ENCODE results near the gene SOX13. TPM values are rescaled to one million over a fixed set of nuclear protein-coding genes. Genes with fewer than 3 reads are reported as not detected.
"Not testable (repeated sequence)": the region's sequence is repeated elsewhere in the genome, so short reads cannot be mapped to it uniquely, and the experiment has no call there.

The SOX13 gene
- total and polyA plus RNA-seq, 5 donors, result 9.4 to 17.9 (median 11.6) TPM

GRCh38 chr1:204041803-204042505 is 31.0 kb upstream of the SOX13 start:
- ATAC-seq, result no peak
- Histone ChIP-seq H3K27ac (ENCODE audit: low read length) (peak overlapping the region; percentile 57), H3K9me3 (ENCODE audit: control insufficient read depth, low read length) (no peaks in the 10 kb centered on the region), H3K4me3 (ENCODE audit: low read length) (no peak overlapping the region), H3K27me3 (ENCODE audit: control insufficient read depth, insufficient read depth) (no peaks in the 10 kb centered on the region), H3K4me1 (ENCODE audit: control insufficient read depth, insufficient read depth, low read length) (peaks cover 14% of the 10 kb centered on the region)
- intact Hi-C loops (cut with DNase I), result no loop called here
- no peak for DNase-seq
- 58% methylated on average over 10 of the region's 10 CpGs for WGBS

DNA sequence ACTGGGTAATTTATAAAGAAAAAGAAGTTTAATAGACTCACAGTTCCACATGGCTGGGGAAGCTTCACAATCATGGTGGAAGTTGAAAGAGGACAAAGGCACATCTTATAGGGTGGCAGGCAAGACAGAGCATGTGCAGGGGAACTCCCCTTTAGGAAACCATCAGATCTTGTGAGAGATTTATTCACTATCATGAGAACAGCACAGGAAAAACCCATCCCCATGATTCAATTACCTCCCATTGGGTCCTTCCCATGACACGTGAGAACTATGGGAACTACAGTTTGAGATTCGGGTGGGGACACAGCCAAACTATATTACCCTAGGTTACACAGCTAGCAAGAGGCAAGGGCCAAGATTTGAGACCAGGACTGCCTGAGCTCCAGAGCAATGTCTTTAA is 30.4 kb upstream of the SOX13 start:
- no peak overlapping the region for H3K27ac ChIP-seq (ENCODE audit: low read length)
- H3K4me1 ChIP-seq (ENCODE audit: control insufficient read depth, insufficient read depth, low read length), result peaks cover 14% of the 10 kb centered on the region
- no peaks in the 10 kb centered on the region for H3K27me3 ChIP-seq (ENCODE audit: control insufficient read depth, insufficient read depth)
- intact Hi-C loops (cut with DNase I), result no loop called here
- WGBS, result 84% methylated on average over 2 of the region's 2 CpGs
- DNase-seq, result no peak
- ATAC-seq, result no peak
- no peak overlapping the region for H3K4me3 ChIP-seq (ENCODE audit: low read length)
- no peaks in the 10 kb centered on the region for H3K9me3 ChIP-seq (ENCODE audit: control insufficient read depth, low read length)

- peaks cover 14% of the 10 kb centered on the region for H3K4me1 ChIP-seq (ENCODE audit: control insufficient read depth, insufficient read depth, low read length)
- H3K9me3 ChIP-seq (ENCODE audit: control insufficient read depth, low read length), result no peaks in the 10 kb centered on the region
- DNase-seq (no peak), ATAC-seq (no peak)
- intact Hi-C loops (cut with DNase I), result no loop called here
- H3K27ac ChIP-seq (ENCODE audit: low read length), result no peak overlapping the region
- 71% methylated on average over 8 of the region's 8 CpGs for whole genome bisulfite sequencing
- no peaks in the 10 kb centered on the region for H3K27me3 ChIP-seq (ENCODE audit: control insufficient read depth, insufficient read depth)
- no peak overlapping the region for H3K4me3 ChIP-seq (ENCODE audit: low read length)
Observed at GRCh38 chr1:204043680-204044079, 29.2 kb upstream of the SOX13 start.

GRCh38 chr1:204044448-204044847 is 28.5 kb upstream of the SOX13 start:
- Histone ChIP-seq H3K4me3 (ENCODE audit: low read length) (no peak overlapping the region), H3K4me1 (ENCODE audit: control insufficient read depth, insufficient read depth, low read length) (peaks cover 14% of the 10 kb centered on the region), H3K27ac (ENCODE audit: low read length) (no peak overlapping the region), H3K9me3 (ENCODE audit: control insufficient read depth, low read length) (no peaks in the 10 kb centered on the region), H3K27me3 (ENCODE audit: control insufficient read depth, insufficient read depth) (no peaks in the 10 kb centered on the region)
- no peak for DNase-seq
- WGBS, result 63% methylated on average over 1 of the region's 1 CpG
- intact Hi-C loops (cut with DNase I), result no loop called here
- no peak for ATAC-seq

- ATAC-seq (peak; percentile 66 to 90), DNase-seq (peak; percentile 56 to 77 (median 57))
- Histone ChIP-seq H3K27ac (ENCODE audit: low read length) (peak overlapping the region; percentile 30), H3K9me3 (ENCODE audit: control insufficient read depth, low read length) (no peaks in the 10 kb centered on the region), H3K4me3 (ENCODE audit: low read length) (no peak overlapping the region), H3K4me1 (ENCODE audit: control insufficient read depth, insufficient read depth, low read length) (peaks cover 14% of the 10 kb centered on the region), H3K27me3 (ENCODE audit: control insufficient read depth, insufficient read depth) (no peaks in the 10 kb centered on the region)
- intact Hi-C loops (cut with DNase I), result no loop called here
- WGBS, result 64% methylated on average over 8 of the region's 8 CpGs
Observed at GRCh38 chr1:204045430-204045829, 27.5 kb upstream of the SOX13 start.

GRCh38 chr1:204046346-204046745 is 26.6 kb upstream of the SOX13 start:
- no peaks in the 10 kb centered on the region for H3K9me3 ChIP-seq (ENCODE audit: control insufficient read depth, low read length)
- 90% methylated on average over 5 of the region's 5 CpGs for WGBS
- no peak for DNase-seq
- intact Hi-C loops (cut with DNase I), result no loop called here
- H3K27ac ChIP-seq (ENCODE audit: low read length), result no peak overlapping the region
- peaks cover 10% of the 10 kb centered on the region for H3K4me1 ChIP-seq (ENCODE audit: control insufficient read depth, insufficient read depth, low read length)
- H3K4me3 ChIP-seq (ENCODE audit: low read length), result no peak overlapping the region
- H3K27me3 ChIP-seq (ENCODE audit: control insufficient read depth, insufficient read depth), result no peaks in the 10 kb centered on the region
- ATAC-seq, result no peak

DNA sequence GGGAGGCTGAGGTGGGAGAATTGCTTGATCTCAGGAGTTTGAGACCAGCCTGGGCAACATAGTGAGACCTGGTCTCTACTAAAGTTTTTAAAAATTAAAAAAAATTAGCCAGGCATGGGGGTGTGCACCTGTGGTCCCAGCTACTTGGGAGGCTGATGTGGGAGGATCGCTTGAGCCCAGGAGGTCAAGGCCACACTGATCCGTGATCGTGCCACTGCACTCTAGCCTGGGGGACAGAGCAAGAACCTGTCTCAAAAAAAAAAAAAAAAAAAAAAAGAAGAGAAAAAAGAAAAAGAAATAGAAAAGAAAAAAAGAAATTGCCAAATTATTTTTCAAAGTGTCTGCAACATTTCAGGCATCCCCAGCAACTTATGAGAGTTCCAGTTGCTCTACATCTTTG is 24.1 kb upstream of the SOX13 start:
- H3K4me3 ChIP-seq (ENCODE audit: low read length); H3K9me3 ChIP-seq (ENCODE audit: control insufficient read depth, low read length); H3K27ac ChIP-seq (ENCODE audit: low read length); DNase-seq; H3K27me3 ChIP-seq (ENCODE audit: control insufficient read depth, insufficient read depth); intact Hi-C loops (cut with DNase I); H3K4me1 ChIP-seq (ENCODE audit: control insufficient read depth, insufficient read depth, low read length); ATAC-seq: not testable (repeated sequence)
- WGBS, result 97% methylated on average over 3 of the region's 3 CpGs

DNA sequence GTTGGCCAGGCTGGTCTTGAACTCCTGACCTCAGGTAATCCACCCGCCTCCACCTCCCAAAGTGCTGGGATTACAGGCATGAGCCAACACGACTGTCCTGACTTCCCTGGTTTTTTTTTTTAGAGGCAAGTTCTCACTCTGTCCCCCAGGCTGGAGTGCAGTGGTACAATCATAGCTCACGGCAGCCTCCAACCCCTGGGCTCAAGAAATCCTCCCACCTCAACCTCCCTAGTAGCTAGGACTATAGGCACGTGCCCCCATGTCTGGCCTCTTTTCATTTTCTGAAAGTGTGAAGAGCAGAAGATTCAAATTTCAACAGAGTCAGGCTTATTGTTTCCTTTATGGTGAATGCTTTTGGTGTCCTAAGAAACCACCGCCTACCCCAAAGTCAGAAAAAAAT is 21.7 kb upstream of the SOX13 start:
- DNase-seq, result no peak

GRCh38 chr1:204051718-204052117 is 21.2 kb upstream of the SOX13 start:
- no peak overlapping the region for H3K4me3 ChIP-seq (ENCODE audit: low read length)
- no peaks in the 10 kb centered on the region for H3K9me3 ChIP-seq (ENCODE audit: control insufficient read depth, low read length)
- H3K4me1 ChIP-seq (ENCODE audit: control insufficient read depth, insufficient read depth, low read length), result no peaks in the 10 kb centered on the region
- H3K27me3 ChIP-seq (ENCODE audit: control insufficient read depth, insufficient read depth), result no peaks in the 10 kb centered on the region
- DNase-seq, result no peak
- ATAC-seq, result no peak
- H3K27ac ChIP-seq (ENCODE audit: low read length), result no peak overlapping the region
- intact Hi-C loops (cut with DNase I), result no loop called here

More for the DNA sequence above, 21.7 kb upstream of the SOX13 start:
- Histone ChIP-seq H3K27me3 (ENCODE audit: control insufficient read depth, insufficient read depth) (no peaks in the 10 kb centered on the region), H3K4me3 (ENCODE audit: low read length) (no peak overlapping the region), H3K27ac (ENCODE audit: low read length) (no peak overlapping the region), H3K9me3 (ENCODE audit: control insufficient read depth, low read length) (no peaks in the 10 kb centered on the region), H3K4me1 (ENCODE audit: control insufficient read depth, insufficient read depth, low read length) (no peaks in the 10 kb centered on the region)
- no peak for ATAC-seq
- intact Hi-C loops (cut with DNase I), result no loop called here
- WGBS, result 76% methylated on average over 5 of the region's 5 CpGs

DNA sequence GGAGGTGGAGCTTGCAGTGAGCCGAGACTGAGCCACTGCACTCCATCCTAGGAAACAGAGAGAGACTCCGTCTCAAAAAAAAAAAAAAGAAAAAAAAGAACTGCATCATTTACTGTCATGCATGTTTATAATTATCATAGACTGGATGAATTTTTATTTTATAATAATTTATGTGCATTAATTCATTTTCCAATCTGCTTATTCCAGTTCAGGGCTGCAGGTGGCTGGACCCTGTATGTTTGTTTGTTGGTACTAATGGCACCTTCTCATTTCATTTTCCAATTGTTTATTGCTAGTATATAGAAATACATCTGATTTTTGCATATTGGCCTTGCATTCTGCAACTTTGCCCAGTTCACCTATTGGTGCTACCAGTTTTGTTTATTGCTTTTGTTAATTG is 19.0 kb upstream of the SOX13 start:
- intact Hi-C loops (cut with DNase I), result no loop called here
- Histone ChIP-seq H3K4me3 (ENCODE audit: low read length) (no peak overlapping the region), H3K9me3 (ENCODE audit: control insufficient read depth, low read length) (no peaks in the 10 kb centered on the region), H3K27ac (ENCODE audit: low read length) (no peak overlapping the region), H3K27me3 (ENCODE audit: control insufficient read depth, insufficient read depth) (no peaks in the 10 kb centered on the region), H3K4me1 (ENCODE audit: control insufficient read depth, insufficient read depth, low read length) (no peaks in the 10 kb centered on the region)
- no peak for DNase-seq
- no peak for ATAC-seq
- 90% methylated on average over 2 of the region's 2 CpGs for WGBS

DNA sequence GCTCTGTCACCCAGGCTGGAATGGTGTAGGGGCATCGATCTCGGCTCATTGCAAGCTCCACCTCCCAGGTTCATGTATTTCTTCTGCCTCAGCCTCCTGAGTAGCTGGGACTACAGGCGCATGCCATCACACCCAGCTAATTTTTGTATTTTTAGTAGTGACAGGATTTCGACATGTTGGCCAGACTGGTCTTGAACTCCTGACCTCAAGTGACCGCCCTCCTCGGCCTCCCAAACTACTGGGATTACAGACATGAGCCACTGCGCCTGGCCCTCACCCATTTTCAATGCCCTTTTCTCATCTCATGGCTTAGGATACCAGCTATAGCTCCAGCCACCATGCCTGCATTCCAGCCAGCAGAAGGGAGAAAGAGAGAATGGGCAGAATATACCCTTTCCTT is 12.9 kb upstream of the SOX13 start:
- intact Hi-C loops (cut with DNase I), result no loop called here
- Histone ChIP-seq H3K27ac (ENCODE audit: low read length) (no peak overlapping the region), H3K27me3 (ENCODE audit: control insufficient read depth, insufficient read depth) (no peaks in the 10 kb centered on the region), H3K4me1 (ENCODE audit: control insufficient read depth, insufficient read depth, low read length) (no peaks in the 10 kb centered on the region), H3K9me3 (ENCODE audit: control insufficient read depth, low read length) (no peaks in the 10 kb centered on the region), H3K4me3 (ENCODE audit: low read length) (no peak overlapping the region)
- no peak for ATAC-seq
- 89% methylated on average over 7 of the region's 7 CpGs for WGBS
- no peak for DNase-seq

- Histone ChIP-seq H3K9me3 (ENCODE audit: control insufficient read depth, low read length) (no peaks in the 10 kb centered on the region), H3K4me3 (ENCODE audit: low read length) (no peak overlapping the region), H3K4me1 (ENCODE audit: control insufficient read depth, insufficient read depth, low read length) (peaks cover 7% of the 10 kb centered on the region), H3K27me3 (ENCODE audit: control insufficient read depth, insufficient read depth) (no peaks in the 10 kb centered on the region), H3K27ac (ENCODE audit: low read length) (no peak overlapping the region)
- intact Hi-C loops (cut with DNase I), result no loop called here
- DNase-seq, result no peak
- no peak for ATAC-seq
- WGBS, result 94% methylated on average over 2 of the region's 2 CpGs
Observed at GRCh38 chr1:204062106-204062505, 10.8 kb upstream of the SOX13 start.

All from right cardiac atrium (tissue), 5 donors.